Neural progenitor cell (in vitro differentiated cells): ENCODE results near the gene SLC51A.

ENCODE experiments used
- CTCF ChIP-seq: fragments of 200-600 bp; sonication (generic); IDR thresholded peaks from 2 replicates; pipeline ENCODE4 v1.5.1; 2017; ENCODE audit warnings: antibody characterized with exemption, mild to moderate bottlenecking
- EZH2 ChIP-seq: fragments of 200-600 bp; sonication (generic); IDR thresholded peaks from 2 replicates; pipeline ENCODE4 v1.6.1; 2017; ENCODE audit warnings: antibody characterized with exemption, mild to moderate bottlenecking, moderate library complexity
- EZH2phosphoT487 ChIP-seq: fragments of 200-600 bp; sonication (generic); IDR thresholded peaks from 2 replicates; pipeline ENCODE4 v1.6.1; 2017; ENCODE audit warnings: antibody characterized with exemption

- TF ChIP-seq CTCF (no peak), EZH2 (no peak), EZH2phosphoT487 (no peak)
These were observed 57.3 kb downstream of the SLC51A start for GRCh38 chr3:196273655-196274054.
